ENCODE results near the gene ERRFI1.

ERRFI1 gene

DNA sequence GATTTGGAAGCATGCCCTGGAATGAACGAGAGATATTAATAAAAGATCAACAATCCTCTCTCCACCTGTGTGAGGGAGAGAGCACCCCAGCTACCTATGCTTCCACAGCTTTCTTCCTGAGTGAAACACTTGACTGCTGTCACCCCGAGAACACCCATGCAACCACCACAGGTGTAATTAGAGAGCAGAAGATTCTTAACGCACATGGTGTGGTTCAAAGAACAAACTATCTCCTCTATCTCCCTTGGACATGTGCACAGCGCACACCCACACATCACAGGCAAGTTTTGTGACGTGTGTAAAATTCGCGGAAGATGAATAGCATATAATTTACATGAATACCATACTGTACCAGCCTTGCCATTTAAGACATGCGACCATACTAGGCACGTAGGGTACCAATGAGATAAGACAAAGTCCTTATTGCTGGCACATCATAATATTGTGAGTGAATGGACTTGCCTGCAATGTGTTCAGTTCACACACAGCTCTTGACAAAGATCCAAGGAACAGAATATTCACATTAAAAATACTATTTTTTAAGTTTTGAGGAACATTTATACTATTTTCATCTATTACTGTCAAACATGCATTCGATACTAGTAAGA lies 11.6 kb downstream of the ERRFI1 start:
- Histone ChIP-seq H3K4me1 (ENCODE audit: low read length) (no peaks in the 10 kb centered on the region), H3K4me2 (ENCODE audit: low read depth, low read length) (no peak overlapping the region), H3K36me3 (replicated peaks; ENCODE audit: insufficient read depth, low read length) (no peaks in the 10 kb centered on the region), H4K20me1 (ENCODE audit: insufficient read depth, low read length) (no peaks in the 10 kb centered on the region), H3K4me3 (ENCODE audit: low read length) (no peak overlapping the region), H3K9me2 (replicated peaks; ENCODE audit: insufficient read depth, low read length) (no peaks in the 10 kb centered on the region), H3K27me3 (replicated peaks; ENCODE audit: insufficient read depth, low read length) (no peaks in the 10 kb centered on the region), H3K9ac (ENCODE audit: low read length) (no peak overlapping the region), H3F3A (ENCODE audit: insufficient read depth, low read length) (no peaks in the 10 kb centered on the region), H3K27ac (ENCODE audit: low read length) (no peak overlapping the region), H3K9me3 (replicated peaks; ENCODE audit: insufficient read depth, low read length) (no peaks in the 10 kb centered on the region), H3K79me2 (ENCODE audit: low read length) (no peaks in the 10 kb centered on the region), H2AFZ (ENCODE audit: low read length) (no peak overlapping the region)
- TF ChIP-seq EZH2phosphoT487 (IDR thresholded peaks at IDR 0.05; ENCODE audit: low read length), result no peak
- TF ChIP-seq CTCF (IDR thresholded peaks at IDR 0.05; ENCODE audit: low read length), result no peak
- no peak for TF ChIP-seq EZH2 (optimal IDR thresholded peaks at IDR 0.05; ENCODE audit: low read depth, low read length)
- no peak for DNase-seq

GRCh38 chr1:8013800-8014199 lies 12.3 kb downstream of the ERRFI1 start:
- no peaks in the 10 kb centered on the region for H4K20me1 ChIP-seq (ENCODE audit: insufficient read depth, low read length)
- no peaks in the 10 kb centered on the region for H3F3A ChIP-seq (ENCODE audit: insufficient read depth, low read length)

DNA sequence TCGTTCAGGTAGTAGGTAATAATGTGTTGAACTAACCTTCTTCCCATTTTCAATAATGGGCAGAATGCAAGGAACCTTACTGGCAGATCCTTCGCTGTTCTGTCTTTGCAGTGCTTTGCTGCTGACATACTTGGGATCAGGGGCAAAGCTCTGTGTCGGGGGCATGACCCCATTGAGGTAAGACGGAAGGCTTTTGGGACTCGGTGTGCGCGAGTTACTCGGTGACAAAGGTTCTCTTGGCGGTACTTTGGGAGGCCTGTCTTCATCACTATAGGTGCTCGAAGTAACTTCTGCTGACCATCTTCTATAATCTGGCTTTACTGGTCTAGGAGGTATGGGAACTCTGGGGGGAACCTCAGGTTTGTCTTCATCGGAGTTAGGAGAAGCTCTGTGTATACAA lies 12.7 kb downstream of the ERRFI1 start:
- Histone ChIP-seq H3K4me2 (ENCODE audit: low read depth, low read length) (no peak overlapping the region), H3K9ac (ENCODE audit: low read length) (no peak overlapping the region), H2AFZ (ENCODE audit: low read length) (no peak overlapping the region), H3K9me2 (replicated peaks; ENCODE audit: insufficient read depth, low read length) (no peaks in the 10 kb centered on the region), H3K27ac (ENCODE audit: low read length) (no peak overlapping the region), H3K27me3 (replicated peaks; ENCODE audit: insufficient read depth, low read length) (no peaks in the 10 kb centered on the region), H3K36me3 (replicated peaks; ENCODE audit: insufficient read depth, low read length) (no peaks in the 10 kb centered on the region), H3K4me3 (ENCODE audit: low read length) (no peak overlapping the region), H3K4me1 (ENCODE audit: low read length) (no peaks in the 10 kb centered on the region), H4K20me1 (ENCODE audit: insufficient read depth, low read length) (no peaks in the 10 kb centered on the region), H3K79me2 (ENCODE audit: low read length) (no peaks in the 10 kb centered on the region), H3F3A (ENCODE audit: insufficient read depth, low read length) (no peaks in the 10 kb centered on the region), H3K9me3 (replicated peaks; ENCODE audit: insufficient read depth, low read length) (no peaks in the 10 kb centered on the region)
- no peak for DNase-seq
- TF ChIP-seq EZH2phosphoT487 (IDR thresholded peaks at IDR 0.05; ENCODE audit: low read length), result no peak

More at GRCh38 chr1:8013800-8014199, 12.3 kb downstream of the ERRFI1 start:
- Histone ChIP-seq H3K9me2 (replicated peaks; ENCODE audit: insufficient read depth, low read length) (no peaks in the 10 kb centered on the region), H3K4me2 (ENCODE audit: low read depth, low read length) (no peak overlapping the region), H3K9ac (ENCODE audit: low read length) (no peak overlapping the region), H3K79me2 (ENCODE audit: low read length) (no peaks in the 10 kb centered on the region), H3K4me3 (ENCODE audit: low read length) (no peak overlapping the region), H3K36me3 (replicated peaks; ENCODE audit: insufficient read depth, low read length) (no peaks in the 10 kb centered on the region), H3K27me3 (replicated peaks; ENCODE audit: insufficient read depth, low read length) (no peaks in the 10 kb centered on the region), H3K27ac (ENCODE audit: low read length) (no peak overlapping the region), H3K4me1 (ENCODE audit: low read length) (no peaks in the 10 kb centered on the region), H2AFZ (ENCODE audit: low read length) (no peak overlapping the region), H3K9me3 (replicated peaks; ENCODE audit: insufficient read depth, low read length) (no peaks in the 10 kb centered on the region)
- TF ChIP-seq EZH2 (optimal IDR thresholded peaks at IDR 0.05; ENCODE audit: low read depth, low read length) (no peak), CTCF (IDR thresholded peaks at IDR 0.05; ENCODE audit: low read length) (no peak), EZH2phosphoT487 (IDR thresholded peaks at IDR 0.05; ENCODE audit: low read length) (no peak)
- DNase-seq, result no peak

- no peak for TF ChIP-seq EZH2 (optimal IDR thresholded peaks at IDR 0.05; ENCODE audit: low read depth, low read length)
- no peak for TF ChIP-seq EZH2phosphoT487 (IDR thresholded peaks at IDR 0.05; ENCODE audit: low read length)
- no peak for TF ChIP-seq CTCF (IDR thresholded peaks at IDR 0.05; ENCODE audit: low read length)
- Histone ChIP-seq H3K27me3 (replicated peaks; ENCODE audit: insufficient read depth, low read length) (no peaks in the 10 kb centered on the region), H3K4me3 (ENCODE audit: low read length) (no peak overlapping the region), H3K4me1 (ENCODE audit: low read length) (no peaks in the 10 kb centered on the region), H3K79me2 (ENCODE audit: low read length) (no peaks in the 10 kb centered on the region), H3K9me3 (replicated peaks; ENCODE audit: insufficient read depth, low read length) (no peaks in the 10 kb centered on the region), H3K9ac (ENCODE audit: low read length) (no peak overlapping the region), H4K20me1 (ENCODE audit: insufficient read depth, low read length) (no peaks in the 10 kb centered on the region), H2AFZ (ENCODE audit: low read length) (no peak overlapping the region), H3K36me3 (replicated peaks; ENCODE audit: insufficient read depth, low read length) (no peaks in the 10 kb centered on the region), H3K27ac (ENCODE audit: low read length) (no peak overlapping the region), H3K9me2 (replicated peaks; ENCODE audit: insufficient read depth, low read length) (no peaks in the 10 kb centered on the region), H3K4me2 (ENCODE audit: low read depth, low read length) (no peak overlapping the region), H3F3A (ENCODE audit: insufficient read depth, low read length) (no peaks in the 10 kb centered on the region)
- no peak for DNase-seq
Observed at GRCh38 chr1:8012955-8013354, 13.2 kb downstream of the ERRFI1 start.

Measured in MM.1S (cell line).